ENCODE data around the gene GIPR. TPM values are rescaled to one million over a fixed set of nuclear protein-coding genes. Genes with fewer than 3 reads are reported as not detected.

GIPR gene
- total and polyA plus RNA-seq, 10 of the 15 experiments (the other 5 are each of a cell fraction or from before 2014, with no cell fraction given), result 1.7 to 26.3 (median 13.7) TPM

GRCh38 chr19:45705115-45705514 is 37.1 kb downstream of the GIPR start:
- in situ Hi-C loops (cut with MboI) (no loop called here), intact Hi-C loops (cut with micrococcal nuclease; ENCODE audit: unreplicated experiment) (no loop called here)
- 97% methylated on average over 7 of the region's 9 CpGs for WGBS (ENCODE audit: insufficient coverage, insufficient replicate concordance, low lambda C conversion rate, missing lambda C conversion rate)
- BruUV-seq (replicated peaks), result no TSS peak
- SMC1A ChIA-PET (ENCODE audit: uncharacterized antibody, unreplicated experiment), result interaction anchor here (3.8 to 6.0 kb wide), 3 partner anchors 12 to 25 kb away, joined by 27 to 31 read pairs (median 29); partner anchors contain the start of genes FBXO46, QPCTL and SNRPD2
- no peaks in the 10 kb centered on the region; the same call in 1 of the 2 replicates for H3K79me2 ChIP-seq (ENCODE audit: control insufficient read depth, insufficient read depth, low read length)
- no peak for DNase-seq (ENCODE audit: low read depth, low spot score)
- 0 out of 2 replicates have a peak overlapping the region, but pooled peaks have one; percentile 26 for H3K27ac ChIP-seq (ENCODE audit: control insufficient read depth, insufficient read depth)
- H3K4me3 ChIP-seq, result no peak overlapping the region
- peaks cover 19% of the 10 kb centered on the region for H3K4me1 ChIP-seq (ENCODE audit: control insufficient read depth, insufficient read depth, low read length)
- TF ChIP-seq GABPA (IDR thresholded peaks at IDR 0.05; ENCODE audit: low read depth), result no peak
- TF ChIP-seq POLR2AphosphoS2 (IDR thresholded peaks at IDR 0.05; ENCODE audit: low read depth, low read length), result 0 out of 2 replicates have a peak, but pooled peaks have one; percentile 11
- no peak for TF ChIP-seq NR2F1 (conservative IDR thresholded peaks at IDR 0.05)
- RAD21 ChIA-PET (ENCODE audit: unreplicated experiment), result interaction anchor here (4.2 kb wide), 1 partner anchor 13 kb away, joined by 25 read pairs; the partner anchor contains the start of genes QPCTL and SNRPD2
- no peak overlapping the region for H2AFZ ChIP-seq (ENCODE audit: control insufficient read depth, low read depth, low read length)
- CTCF ChIA-PET, result interaction anchor here (2.0 to 6.1 kb wide), 2 partner anchors 12 to 74 kb away, joined by 5 to 73 read pairs; partner anchors contain the start of genes QPCTL and SNRPD2
- no peaks in the 10 kb centered on the region for H3K9me3 ChIP-seq (replicated peaks; ENCODE audit: control insufficient read depth, insufficient read depth, low read length)
- no peak for ATAC-seq
- H3K27me3 ChIP-seq (replicated peaks in 1 of 2; ENCODE audit: control insufficient read depth in 2 of 2, insufficient read depth in 2 of 2, low read length in 1 of 2), result no peaks in the 10 kb centered on the region
- FAIRE-seq, result no peak
- POLR2A ChIA-PET, result interaction anchor here (1.1 kb wide), 1 partner anchor 13 kb away, joined by 3 read pairs; the partner anchor contains the start of gene QPCTL
- H3K36me3 ChIP-seq (ENCODE audit: control insufficient read depth in 2 of 2, insufficient read depth in 2 of 2, low read length in 1 of 2), result peaks cover 2 to 6% of the 10 kb centered on the region in 2 experiments; a peak in 3 of 4 replicates
- H4K20me1 ChIP-seq (ENCODE audit: control insufficient read depth, insufficient read depth), result no peaks in the 10 kb centered on the region
- H3K9ac ChIP-seq (ENCODE audit: control insufficient read depth, insufficient read depth, low read length), result no peak overlapping the region
- H3K4me2 ChIP-seq (ENCODE audit: control insufficient read depth, insufficient read depth), result no peak overlapping the region

GRCh38 chr19:45705710-45706415 is 37.8 kb downstream of the GIPR start:
- no TSS peak for BruUV-seq (replicated peaks)
- Histone ChIP-seq H3K4me1 (ENCODE audit: control insufficient read depth, insufficient read depth, low read length) (peaks cover 19% of the 10 kb centered on the region), H3K4me3 (no peak overlapping the region), H3K27ac (ENCODE audit: control insufficient read depth, insufficient read depth) (peak overlapping the region; percentile 82), H3K9me3 (replicated peaks; ENCODE audit: control insufficient read depth, insufficient read depth, low read length) (no peaks in the 10 kb centered on the region), H3K4me2 (ENCODE audit: control insufficient read depth, insufficient read depth) (peak overlapping the region; percentile 45; the same call in 1 of the 2 replicates), H3K27me3 (replicated peaks in 1 of 2; ENCODE audit: control insufficient read depth in 2 of 2, insufficient read depth in 2 of 2, low read length in 1 of 2) (no peaks in the 10 kb centered on the region), H3K36me3 (ENCODE audit: control insufficient read depth in 2 of 2, insufficient read depth in 2 of 2, low read length in 1 of 2) (peaks cover 2 to 6% of the 10 kb centered on the region in 2 experiments; a peak in 3 of 4 replicates), H3K79me2 (ENCODE audit: control insufficient read depth, insufficient read depth, low read length) (peaks cover 2% of the 10 kb centered on the region), H4K20me1 (ENCODE audit: control insufficient read depth, insufficient read depth) (no peaks in the 10 kb centered on the region), H3K9ac (ENCODE audit: control insufficient read depth, insufficient read depth, low read length) (no peak overlapping the region), H2AFZ (ENCODE audit: control insufficient read depth, low read depth, low read length) (no peak overlapping the region)
- CTCF ChIA-PET, result interaction anchor here (0.9 to 6.1 kb wide), 9 partner anchors 9 to 261 kb away, joined by 3 to 73 read pairs (median 3); partner anchors contain the start of genes GIPR, QPCTL and SNRPD2
- in situ Hi-C loops (cut with MboI), result no loop called here
- SMC1A ChIA-PET (ENCODE audit: uncharacterized antibody, unreplicated experiment), result interaction anchor here (3.8 to 6.0 kb wide), 3 partner anchors 11 to 25 kb away, joined by 27 to 31 read pairs (median 29); partner anchors contain the start of genes FBXO46, QPCTL and SNRPD2
- POLR2A ChIA-PET, result interaction anchor here (0.6 to 3.5 kb wide), 8 partner anchors 9 to 211 kb away, joined by 3 to 49 read pairs (median 6); partner anchors contain the start of genes EML2, FBXO46, GIPR and QPCTL
- ATAC-seq (no peak), FAIRE-seq (no peak), DNase-seq (ENCODE audit: low read depth, low spot score) (no peak)
- WGBS (ENCODE audit: insufficient coverage, insufficient replicate concordance, low lambda C conversion rate, missing lambda C conversion rate), result 70% methylated on average over 12 of the region's 12 CpGs
- RAD21 ChIA-PET (ENCODE audit: unreplicated experiment), result interaction anchor here (1.1 to 4.2 kb wide), 8 partner anchors 12 to 93 kb away, joined by 3 to 25 read pairs (median 12); partner anchors contain the start of genes FBXO46, QPCTL, SIX5 and SNRPD2
- intact Hi-C loops (cut with micrococcal nuclease; ENCODE audit: unreplicated experiment), result loop anchor here (1.0 kb wide), 1 partner anchor 24 kb away; the partner anchor contains the start of gene FBXO46
- peak; percentile 13; the same call in 1 of the 2 replicates for TF ChIP-seq PKNOX1 (IDR thresholded peaks at IDR 0.05)
- TF ChIP-seq STAT1 (conservative IDR thresholded peaks at IDR 0.05), result 0 out of 2 replicates have a peak, but pooled peaks have one; percentile 15
- peak; percentile 93; the same call in 1 of the 2 replicates for TF ChIP-seq KDM1A (IDR thresholded peaks at IDR 0.05; ENCODE audit: borderline replicate concordance)
- TF ChIP-seq NKRF (conservative IDR thresholded peaks at IDR 0.05), result peak; percentile 78
- peak; percentile 97; the same call in 1 of the 2 replicates for TF ChIP-seq CHD4 (IDR thresholded peaks at IDR 0.05)
- TF ChIP-seq LARP7 (IDR thresholded peaks at IDR 0.05), result 0 out of 2 replicates have a peak, but pooled peaks have one; percentile 15
- peak; percentile 94; the same call in 1 of the 2 replicates for TF ChIP-seq SMARCA5 (IDR thresholded peaks at IDR 0.05)
